GM12878 (cell line): ENCODE measurements around the gene SCAP. TPM values are rescaled to one million over a fixed set of nuclear protein-coding genes. Genes with fewer than 3 reads are reported as not detected.

ENCODE experiments used
- ELK1 ChIP-seq: IDR thresholded peaks from 2 replicates; pipeline ENCODE4 v1.6.1; 2012; ENCODE audit warnings: low read depth, low read length, improper control_type of control experiment
- EZH2 ChIP-seq: IDR thresholded peaks from 2 replicates; pipeline ENCODE4 v1.6.1; 2012; ENCODE audit warnings: low read depth, mild to moderate bottlenecking, control low read depth, inconsistent platforms, low read length, borderline replicate concordance; ENCODE audit not compliant: control insufficient read depth
- FOS ChIP-seq: IDR thresholded peaks from 3 replicates; pipeline ENCODE4 v1.6.1; 2011; ENCODE audit warnings: borderline replicate concordance; ENCODE audit not compliant: insufficient read length; ENCODE audit errors: extremely low read depth
- GATAD2B ChIP-seq: fragments of 450-650 bp; conservative IDR thresholded peaks from 2 replicates; pipeline ENCODE4 v1.6.1; 2017; ENCODE audit warnings: low read depth, mild to moderate bottlenecking, moderate library complexity
- MYB ChIP-seq: fragments of 150-350 bp; IDR thresholded peaks from 2 replicates; pipeline ENCODE4 v1.6.1; 2014; ENCODE audit warnings: mild to moderate bottlenecking, low read depth, low read length, borderline replicate concordance
- NR2F1 ChIP-seq: fragments of 450-650 bp; conservative IDR thresholded peaks from 2 replicates; pipeline ENCODE4 v1.6.1; 2017; ENCODE audit warnings: mild to moderate bottlenecking
- PBX3 ChIP-seq: IDR thresholded peaks from 2 replicates; pipeline ENCODE4 v1.6.1; 2011; ENCODE audit warnings: mild to moderate bottlenecking, low read depth, low read length, moderate library complexity; ENCODE audit not compliant: insufficient replicate concordance
- POLR2AphosphoS5 ChIP-seq: IDR thresholded peaks from 2 replicates; pipeline ENCODE4 v1.6.1; 2011; ENCODE audit warnings: mild to moderate bottlenecking, low read length, inconsistent platforms
- RELB ChIP-seq: fragments of 450-650 bp; IDR thresholded peaks from 2 replicates; pipeline ENCODE4 v1.6.1; 2017; ENCODE audit warnings: low read depth, mild to moderate bottlenecking, moderate library complexity
- SMC3 ChIP-seq: IDR thresholded peaks from 2 replicates; pipeline ENCODE4 v1.6.1; 2011; ENCODE audit warnings: low read length, improper control_type of control experiment, borderline replicate concordance
- STAT3 ChIP-seq: IDR thresholded peaks from 2 replicates; pipeline ENCODE4 v1.6.1; 2011; ENCODE audit warnings: low read depth, low read length, improper control_type of control experiment
- TAF1 ChIP-seq: IDR thresholded peaks from 2 replicates; pipeline ENCODE4 v1.6.1; 2011; ENCODE audit warnings: mild to moderate bottlenecking, low read depth, low read length, borderline replicate concordance
- TCF3 ChIP-seq: IDR thresholded peaks from 2 replicates; pipeline ENCODE4 v1.6.1; 2012; ENCODE audit warnings: low read depth, mild to moderate bottlenecking, low read length, borderline replicate concordance; ENCODE audit not compliant: insufficient read depth
- ZBTB33 ChIP-seq: fragments of 450-650 bp; IDR thresholded peaks from 2 replicates; pipeline ENCODE4 v1.6.1; 2017; ENCODE audit warnings: mild to moderate bottlenecking
- ZNF24 ChIP-seq: fragments of 450-650 bp; IDR thresholded peaks from 2 replicates; pipeline ENCODE4 v1.6.1; 2017; ENCODE audit warnings: antibody characterized with exemption, mild to moderate bottlenecking
- ZNF274 ChIP-seq: IDR thresholded peaks from one replicate; pipeline ENCODE4 v1.8.0; 2011; ENCODE audit not compliant: insufficient read length, insufficient read depth
- ZSCAN29 ChIP-seq: fragments of 450-650 bp; IDR thresholded peaks from 2 replicates; pipeline ENCODE4 v1.6.1; 2017; ENCODE audit warnings: mild to moderate bottlenecking, moderate library complexity
- polyA plus RNA-seq, 11 experiments: library from polyadenylated mRNA; depleted of rRNA in 4 of 11; unstranded in 6 of 11; stranded (reverse) in 5 of 11; fragments of >200 nt; fragmentation: Nextera tagmentation in 4 of 11; fragmentation: Illumina TruSeq in 1 of 11; extraction: Ambion mirVana in 4 of 11; extraction: Trizol in 1 of 11; gene quantifications; 1 replicate in 1 of 11; 2 replicates in 10 of 11; pipeline versions ENCODE4 v1.2.1 to v1.2.3, GENCODE V29; 2011 to 2016; ENCODE audit warnings: inconsistent platforms in 2 of 11, missing spikeins in 2 of 11, low read depth in 1 of 11
- total RNA-seq, 4 experiments: library from RNA; depleted of rRNA in 3 of 4; stranded (reverse); fragments of >200 nt in 3 of 4; fragmentation: Illumina TruSeq in 1 of 4; extraction: Trizol in 1 of 4; gene quantifications; 2 replicates each; pipeline versions ENCODE4 v1.2.1 to v1.2.3, GENCODE V29; 2013 to 2021
- TF ChIP-seq, protein P1 (sequence below): fragments of 450-650 bp; IDR thresholded peaks from 2 replicates; pipeline ENCODE4 v1.6.1; 2017; ENCODE audit warnings: antibody characterized with exemption, mild to moderate bottlenecking, moderate library complexity

SCAP gene
- total and polyA plus RNA-seq, 10 of the 15 experiments (the other 5 are each of a cell fraction or from before 2014, with no cell fraction given), result 1.5 to 64.1 (median 27.9) TPM

- TF ChIP-seq, protein P1, sequence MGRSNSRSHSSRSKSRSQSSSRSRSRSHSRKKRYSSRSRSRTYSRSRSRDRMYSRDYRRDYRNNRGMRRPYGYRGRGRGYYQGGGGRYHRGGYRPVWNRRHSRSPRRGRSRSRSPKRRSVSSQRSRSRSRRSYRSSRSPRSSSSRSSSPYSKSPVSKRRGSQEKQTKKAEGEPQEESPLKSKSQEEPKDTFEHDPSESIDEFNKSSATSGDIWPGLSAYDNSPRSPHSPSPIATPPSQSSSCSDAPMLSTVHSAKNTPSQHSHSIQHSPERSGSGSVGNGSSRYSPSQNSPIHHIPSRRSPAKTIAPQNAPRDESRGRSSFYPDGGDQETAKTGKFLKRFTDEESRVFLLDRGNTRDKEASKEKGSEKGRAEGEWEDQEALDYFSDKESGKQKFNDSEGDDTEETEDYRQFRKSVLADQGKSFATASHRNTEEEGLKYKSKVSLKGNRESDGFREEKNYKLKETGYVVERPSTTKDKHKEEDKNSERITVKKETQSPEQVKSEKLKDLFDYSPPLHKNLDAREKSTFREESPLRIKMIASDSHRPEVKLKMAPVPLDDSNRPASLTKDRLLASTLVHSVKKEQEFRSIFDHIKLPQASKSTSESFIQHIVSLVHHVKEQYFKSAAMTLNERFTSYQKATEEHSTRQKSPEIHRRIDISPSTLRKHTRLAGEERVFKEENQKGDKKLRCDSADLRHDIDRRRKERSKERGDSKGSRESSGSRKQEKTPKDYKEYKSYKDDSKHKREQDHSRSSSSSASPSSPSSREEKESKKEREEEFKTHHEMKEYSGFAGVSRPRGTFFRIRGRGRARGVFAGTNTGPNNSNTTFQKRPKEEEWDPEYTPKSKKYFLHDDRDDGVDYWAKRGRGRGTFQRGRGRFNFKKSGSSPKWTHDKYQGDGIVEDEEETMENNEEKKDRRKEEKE, result no peak
- TF ChIP-seq ELK1, result peak; percentile 24; the same call in 1 of the 2 replicates
- no peak for TF ChIP-seq ZNF24
- TF ChIP-seq EZH2, result no peak
- TF ChIP-seq ZBTB33, result no peak
- peak; percentile 33; the same call in 1 of the 2 replicates for TF ChIP-seq SMC3
- TF ChIP-seq PBX3, result no peak
- no peak for TF ChIP-seq FOS
- TF ChIP-seq RELB, result 0 out of 2 replicates have a peak, but pooled peaks have one; percentile 54
- TF ChIP-seq NR2F1, result peak; percentile 90
- TF ChIP-seq ZNF274, result no peak
- TF ChIP-seq MYB, result no peak
- TF ChIP-seq GATAD2B, result no peak
- peak; percentile 95 for TF ChIP-seq POLR2AphosphoS5
- peak; percentile 36; the same call in 1 of the 2 replicates for TF ChIP-seq TAF1
- TF ChIP-seq ZSCAN29, result no peak
- TF ChIP-seq STAT3, result no peak
- peak; percentile 82 for TF ChIP-seq TCF3
Observed at GRCh38 chr3:47513125-47513929, 37.6 kb upstream of the SCAP start, which contains the start of gene ELP6 (continued).
